ENCODE results near the gene ARHGAP15.

ARHGAP15 gene

GRCh38 chr2:143152637-143153036 is 23.4 kb downstream of the ARHGAP15 start:
- Histone ChIP-seq H3K4me1 (ENCODE audit: insufficient read depth, insufficient read length) (no peaks in the 10 kb centered on the region), H3K36me3 (ENCODE audit: insufficient read depth, insufficient read length, low read length) (no peaks in the 10 kb centered on the region), H3K9me3 (ENCODE audit: insufficient read depth, low read length) (no peaks in the 10 kb centered on the region), H3K27me3 (ENCODE audit: insufficient read depth, insufficient read length) (no peaks in the 10 kb centered on the region), H3K9ac (ENCODE audit: insufficient read length, low read depth) (no peak overlapping the region), H3K4me3 (ENCODE audit: insufficient read length, low read depth) (no peak overlapping the region)
- TF ChIP-seq YY1 (IDR thresholded peaks at IDR 0.05; ENCODE audit: insufficient read depth, insufficient read length) (no peak), SUZ12 (IDR thresholded peaks at IDR 0.05; ENCODE audit: extremely low read depth, insufficient read depth, insufficient read length) (no peak), ZNF274 (IDR thresholded peaks at IDR 0.05; ENCODE audit: low read depth, low read length) (no peak)
- no peak for DNase-seq (ENCODE audit: low read depth, low spot score)

DNA sequence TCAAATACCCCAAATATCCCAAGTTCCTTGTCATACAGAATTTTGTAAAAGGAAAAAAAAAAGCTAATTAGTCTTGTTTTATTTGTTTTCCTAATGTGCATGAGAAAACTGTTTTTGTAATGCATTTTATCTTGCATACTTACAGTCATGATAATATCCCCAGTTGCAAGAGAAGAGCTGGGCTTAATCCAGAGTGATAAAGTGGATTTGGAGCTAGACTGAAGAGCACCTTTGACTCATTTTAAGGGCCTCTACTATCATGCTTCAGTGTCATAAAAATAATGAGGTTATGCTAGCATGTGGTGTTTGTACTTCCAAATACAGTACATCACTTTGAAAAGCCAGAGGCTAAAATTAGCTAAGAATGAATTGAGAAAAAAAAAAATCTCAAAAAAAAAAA is 26.4 kb downstream of the ARHGAP15 start:
- no peak overlapping the region for H3K9ac ChIP-seq (ENCODE audit: insufficient read length, low read depth)
- no peaks in the 10 kb centered on the region for H3K4me1 ChIP-seq (ENCODE audit: insufficient read depth, insufficient read length)
- no peak for DNase-seq (ENCODE audit: low read depth, low spot score)
- no peak for TF ChIP-seq ZNF274 (IDR thresholded peaks at IDR 0.05; ENCODE audit: low read depth, low read length)
- no peak for TF ChIP-seq SUZ12 (IDR thresholded peaks at IDR 0.05; ENCODE audit: extremely low read depth, insufficient read depth, insufficient read length)
- no peak for TF ChIP-seq YY1 (IDR thresholded peaks at IDR 0.05; ENCODE audit: insufficient read depth, insufficient read length)
- H3K27me3 ChIP-seq (ENCODE audit: insufficient read depth, insufficient read length), result no peaks in the 10 kb centered on the region
- no peak overlapping the region for H3K4me3 ChIP-seq (ENCODE audit: insufficient read length, low read depth)
- H3K36me3 ChIP-seq (ENCODE audit: insufficient read depth, insufficient read length, low read length), result no peaks in the 10 kb centered on the region
- no peaks in the 10 kb centered on the region for H3K9me3 ChIP-seq (ENCODE audit: insufficient read depth, low read length)

DNA sequence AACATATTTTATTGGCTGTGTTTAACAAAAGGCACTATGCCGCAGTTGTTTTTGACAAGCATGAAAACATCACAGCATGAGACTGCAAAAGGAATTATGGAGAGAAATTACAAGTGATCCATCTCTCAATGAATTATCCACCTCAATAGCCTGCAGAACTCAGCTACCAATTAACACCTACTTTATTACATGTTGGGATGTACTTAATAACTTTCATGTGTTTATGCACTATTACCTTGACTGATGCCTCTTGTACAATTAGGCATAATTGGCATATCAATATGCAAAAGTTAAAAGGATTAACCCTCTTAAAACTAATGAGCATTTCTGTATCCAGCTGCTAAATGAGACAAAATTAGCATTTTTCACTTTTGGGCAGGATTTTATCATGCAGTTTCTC is 27.8 kb downstream of the ARHGAP15 start:
- Histone ChIP-seq H3K36me3 (ENCODE audit: insufficient read depth, insufficient read length, low read length) (no peaks in the 10 kb centered on the region), H3K4me1 (ENCODE audit: insufficient read depth, insufficient read length) (no peaks in the 10 kb centered on the region)
- no peak for TF ChIP-seq ZNF274 (IDR thresholded peaks at IDR 0.05; ENCODE audit: low read depth, low read length)
- TF ChIP-seq SUZ12 (IDR thresholded peaks at IDR 0.05; ENCODE audit: extremely low read depth, insufficient read depth, insufficient read length), result no peak
- no peak for TF ChIP-seq YY1 (IDR thresholded peaks at IDR 0.05; ENCODE audit: insufficient read depth, insufficient read length)

GRCh38 chr2:143157418-143157817 is 28.2 kb downstream of the ARHGAP15 start:
- Histone ChIP-seq H3K36me3 (ENCODE audit: insufficient read depth, insufficient read length, low read length) (no peaks in the 10 kb centered on the region), H3K4me1 (ENCODE audit: insufficient read depth, insufficient read length) (no peaks in the 10 kb centered on the region), H3K27me3 (ENCODE audit: insufficient read depth, insufficient read length) (no peaks in the 10 kb centered on the region), H3K9ac (ENCODE audit: insufficient read length, low read depth) (no peak overlapping the region), H3K9me3 (ENCODE audit: insufficient read depth, low read length) (no peaks in the 10 kb centered on the region), H3K4me3 (ENCODE audit: insufficient read length, low read depth) (no peak overlapping the region)
- TF ChIP-seq SUZ12 (IDR thresholded peaks at IDR 0.05; ENCODE audit: extremely low read depth, insufficient read depth, insufficient read length) (no peak), YY1 (IDR thresholded peaks at IDR 0.05; ENCODE audit: insufficient read depth, insufficient read length) (no peak), ZNF274 (IDR thresholded peaks at IDR 0.05; ENCODE audit: low read depth, low read length) (no peak)
- no peak for DNase-seq (ENCODE audit: low read depth, low spot score)

More for the DNA sequence above, 27.8 kb downstream of the ARHGAP15 start:
- Histone ChIP-seq H3K9ac (ENCODE audit: insufficient read length, low read depth) (no peak overlapping the region), H3K4me3 (ENCODE audit: insufficient read length, low read depth) (no peak overlapping the region), H3K9me3 (ENCODE audit: insufficient read depth, low read length) (no peaks in the 10 kb centered on the region), H3K27me3 (ENCODE audit: insufficient read depth, insufficient read length) (no peaks in the 10 kb centered on the region)
- no peak for DNase-seq (ENCODE audit: low read depth, low spot score)

GRCh38 chr2:143158098-143158497 is 28.9 kb downstream of the ARHGAP15 start:
- Histone ChIP-seq H3K4me3 (ENCODE audit: insufficient read length, low read depth) (no peak overlapping the region), H3K9ac (ENCODE audit: insufficient read length, low read depth) (no peak overlapping the region), H3K9me3 (ENCODE audit: insufficient read depth, low read length) (no peaks in the 10 kb centered on the region), H3K36me3 (ENCODE audit: insufficient read depth, insufficient read length, low read length) (no peaks in the 10 kb centered on the region), H3K4me1 (ENCODE audit: insufficient read depth, insufficient read length) (no peaks in the 10 kb centered on the region), H3K27me3 (ENCODE audit: insufficient read depth, insufficient read length) (no peaks in the 10 kb centered on the region)
- DNase-seq (ENCODE audit: low read depth, low spot score), result no peak
- TF ChIP-seq SUZ12 (IDR thresholded peaks at IDR 0.05; ENCODE audit: extremely low read depth, insufficient read depth, insufficient read length), result no peak
- TF ChIP-seq YY1 (IDR thresholded peaks at IDR 0.05; ENCODE audit: insufficient read depth, insufficient read length), result no peak
- TF ChIP-seq ZNF274 (IDR thresholded peaks at IDR 0.05; ENCODE audit: low read depth, low read length), result no peak

DNA sequence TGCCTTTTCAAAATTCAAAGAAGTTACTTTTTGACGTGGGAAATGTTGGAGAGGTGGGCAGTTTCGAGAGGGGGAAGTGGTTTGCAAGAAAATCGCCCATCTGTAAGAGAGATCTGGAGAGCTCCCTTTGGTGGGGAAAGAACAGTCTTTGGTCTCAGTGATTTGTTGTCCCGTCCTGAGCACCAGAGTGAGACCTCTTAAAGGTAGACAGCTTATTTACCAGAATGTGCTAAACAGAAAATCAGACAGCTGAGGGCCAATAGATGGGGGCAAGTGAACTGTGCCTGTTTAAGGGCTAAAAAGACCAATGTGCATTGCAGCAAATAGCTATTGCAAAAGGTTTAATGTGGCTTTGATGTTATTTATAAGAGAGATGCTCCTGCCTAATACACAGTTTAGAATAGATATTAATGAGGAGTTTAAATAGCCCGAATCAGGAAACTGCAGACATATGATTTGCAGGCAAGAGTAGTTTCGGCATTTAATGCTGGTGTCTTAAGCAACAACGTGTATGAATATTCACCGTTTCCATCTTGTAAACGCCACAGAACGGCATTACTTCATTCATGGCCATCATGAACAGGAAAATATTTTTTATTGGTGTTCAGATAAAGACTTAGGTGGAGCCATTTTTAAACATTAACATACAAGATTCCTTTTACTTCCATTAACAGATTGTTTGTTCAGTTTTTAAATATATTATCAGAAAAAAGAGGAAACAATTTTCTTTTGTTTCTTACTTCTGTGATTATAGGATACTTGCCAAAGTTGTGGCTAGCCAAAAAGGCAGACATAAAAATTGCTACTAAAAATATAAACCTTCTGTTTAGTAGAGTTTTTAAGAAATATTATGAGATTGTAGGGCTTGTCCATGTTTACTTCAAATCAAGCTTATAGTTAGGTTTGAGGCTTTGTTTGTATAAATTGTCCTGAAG is 29.6 kb downstream of the ARHGAP15 start:
- TF ChIP-seq SUZ12 (IDR thresholded peaks at IDR 0.05; ENCODE audit: extremely low read depth, insufficient read depth, insufficient read length), result no peak
- TF ChIP-seq YY1 (IDR thresholded peaks at IDR 0.05; ENCODE audit: insufficient read depth, insufficient read length), result no peak
- no peak for TF ChIP-seq ZNF274 (IDR thresholded peaks at IDR 0.05; ENCODE audit: low read depth, low read length)
- no peak for DNase-seq (ENCODE audit: low read depth, low spot score)
- Histone ChIP-seq H3K9ac (ENCODE audit: insufficient read length, low read depth) (no peak overlapping the region), H3K4me1 (ENCODE audit: insufficient read depth, insufficient read length) (no peaks in the 10 kb centered on the region), H3K4me3 (ENCODE audit: insufficient read length, low read depth) (no peak overlapping the region), H3K27me3 (ENCODE audit: insufficient read depth, insufficient read length) (no peaks in the 10 kb centered on the region), H3K9me3 (ENCODE audit: insufficient read depth, low read length) (no peaks in the 10 kb centered on the region), H3K36me3 (ENCODE audit: insufficient read depth, insufficient read length, low read length) (no peaks in the 10 kb centered on the region)

DNA sequence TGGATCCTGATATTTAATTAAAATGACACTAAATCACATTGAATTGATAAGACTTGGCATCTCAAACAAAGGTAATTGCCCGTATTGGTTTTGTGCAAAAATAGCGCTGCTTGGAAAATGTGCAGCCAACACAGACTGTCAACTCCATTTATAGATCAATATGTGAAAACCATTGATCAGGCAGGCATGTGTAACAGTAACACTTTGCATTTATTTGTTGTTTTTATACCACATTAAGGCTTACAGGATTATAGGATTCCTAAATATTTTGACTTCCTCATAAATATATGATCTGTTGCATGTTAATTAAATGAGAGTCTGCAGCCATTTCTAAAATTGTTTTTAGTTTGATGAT is 30.2 kb downstream of the ARHGAP15 start:
- no peak overlapping the region for H3K9ac ChIP-seq (ENCODE audit: insufficient read length, low read depth)
- no peak overlapping the region for H3K4me3 ChIP-seq (ENCODE audit: insufficient read length, low read depth)
- TF ChIP-seq ZNF274 (IDR thresholded peaks at IDR 0.05; ENCODE audit: low read depth, low read length) (no peak), YY1 (IDR thresholded peaks at IDR 0.05; ENCODE audit: insufficient read depth, insufficient read length) (no peak), SUZ12 (IDR thresholded peaks at IDR 0.05; ENCODE audit: extremely low read depth, insufficient read depth, insufficient read length) (no peak)
- no peaks in the 10 kb centered on the region for H3K27me3 ChIP-seq (ENCODE audit: insufficient read depth, insufficient read length)
- no peak for DNase-seq (ENCODE audit: low read depth, low spot score)
- no peaks in the 10 kb centered on the region for H3K36me3 ChIP-seq (ENCODE audit: insufficient read depth, insufficient read length, low read length)
- H3K4me1 ChIP-seq (ENCODE audit: insufficient read depth, insufficient read length), result no peaks in the 10 kb centered on the region
- no peaks in the 10 kb centered on the region for H3K9me3 ChIP-seq (ENCODE audit: insufficient read depth, low read length)

Data from NT2/D1 (cell line).